ENCODE results near the gene ZMIZ1. TPM values are rescaled to one million over a fixed set of nuclear protein-coding genes. Genes with fewer than 3 reads are reported as not detected.

The ZMIZ1 gene
- total RNA-seq, 1 experiment from 2014 or later: 34.2 TPM

GRCh38 chr10:79186486-79187120 is 117.8 kb downstream of the ZMIZ1 start:
- TF ChIP-seq CTCF (IDR thresholded peaks at IDR 0.05) (no peak), TCF7L2 (IDR thresholded peaks at IDR 0.05; ENCODE audit: low read depth, low read length) (no peak), SIN3A (IDR thresholded peaks at IDR 0.05; ENCODE audit: borderline replicate concordance, insufficient read depth, low read depth, low read length) (no peak), POLR2AphosphoS5 (IDR thresholded peaks at IDR 0.05; ENCODE audit: low read depth, low read length) (no peak), REST (IDR thresholded peaks at IDR 0.05; ENCODE audit: insufficient read depth in 1 of 2, low read depth in 2 of 2, low read length in 1 of 2) (no peak)
- no peaks in the 10 kb centered on the region for H3K36me3 ChIP-seq (ENCODE audit: control insufficient read depth, insufficient read depth, low read length)
- POLR2A ChIA-PET: no interaction called here
- intact Hi-C loops (cut with micrococcal nuclease; ENCODE audit: unreplicated experiment) (no loop called here), in situ Hi-C loops (cut with HindIII; ENCODE audit: low pct_unique_long_range_greater_than_20kb, low sequenced_read_pairs) (no loop called here)
- CTCF ChIA-PET: no interaction called here
- no peak for DNase-seq (ENCODE audit: low read depth, low spot score)
- H3K27ac ChIP-seq (ENCODE audit: low read length): no peak overlapping the region
- H3K27me3 ChIP-seq (ENCODE audit: control insufficient read depth, insufficient read depth, low read length): no peaks in the 10 kb centered on the region
- H3K4me1 ChIP-seq (ENCODE audit: control insufficient read depth, insufficient read depth, low read length): peaks cover 41% of the 10 kb centered on the region
- H3K9me3 ChIP-seq (ENCODE audit: control insufficient read depth, insufficient read depth, low read depth, low read length): no peaks in the 10 kb centered on the region
- BruUV-seq (replicated peaks): no TSS peak
- no peak for ATAC-seq
- H3K4me3 ChIP-seq (ENCODE audit: low read depth in 2 of 2, low read length in 2 of 2): no peak overlapping the region

GRCh38 chr10:79187121-79187940 is 118.6 kb downstream of the ZMIZ1 start:
- CTCF ChIA-PET: no interaction called here

More at GRCh38 chr10:79187121-79187940, 118.6 kb downstream of the ZMIZ1 start:
- H3K27me3 ChIP-seq (ENCODE audit: control insufficient read depth, insufficient read depth, low read length): no peaks in the 10 kb centered on the region
- ATAC-seq: no peak
- H3K4me1 ChIP-seq (ENCODE audit: control insufficient read depth, insufficient read depth, low read length): peaks cover 45% of the 10 kb centered on the region
- POLR2A ChIA-PET: no interaction called here
- no peaks in the 10 kb centered on the region for H3K36me3 ChIP-seq (ENCODE audit: control insufficient read depth, insufficient read depth, low read length)
- in situ Hi-C loops (cut with HindIII; ENCODE audit: low pct_unique_long_range_greater_than_20kb, low sequenced_read_pairs): no loop called here
- no peak overlapping the region for H3K4me3 ChIP-seq (ENCODE audit: low read depth in 2 of 2, low read length in 2 of 2)
- no peak overlapping the region for H3K27ac ChIP-seq (ENCODE audit: low read length)
- TF ChIP-seq TCF7L2 (IDR thresholded peaks at IDR 0.05; ENCODE audit: low read depth, low read length) (no peak), POLR2AphosphoS5 (IDR thresholded peaks at IDR 0.05; ENCODE audit: low read depth, low read length) (no peak), CTCF (IDR thresholded peaks at IDR 0.05) (no peak), SIN3A (IDR thresholded peaks at IDR 0.05; ENCODE audit: borderline replicate concordance, insufficient read depth, low read depth, low read length) (no peak), REST (IDR thresholded peaks at IDR 0.05; ENCODE audit: insufficient read depth in 1 of 2, low read depth in 2 of 2, low read length in 1 of 2) (no peak)
- intact Hi-C loops (cut with micrococcal nuclease; ENCODE audit: unreplicated experiment): no loop called here
- no peak for DNase-seq (ENCODE audit: low read depth, low spot score)
- H3K9me3 ChIP-seq (ENCODE audit: control insufficient read depth, insufficient read depth, low read depth, low read length): no peaks in the 10 kb centered on the region
- no TSS peak for BruUV-seq (replicated peaks)
